HG02623 (cell line): Measurements from ENCODE around the gene OPA3.
"Not testable (repeated sequence)": the region's sequence is repeated elsewhere in the genome, so short reads cannot be mapped to it uniquely, and the experiment has no call there.

ENCODE experiments used
- ATAC-seq: cut with Tn5 transposase; IDR thresholded peaks from one replicate; pipeline ENCODE4 v1.9.1; 2021; ENCODE audit warnings: moderate library complexity; ENCODE audit not compliant: unreplicated experiment

The OPA3 gene

GRCh38 chr19:45523642-45524256 lies 60.9 kb downstream of the OPA3 start:
- ATAC-seq, result peak; percentile 73

GRCh38 chr19:45522010-45522941 lies 62.3 kb downstream of the OPA3 start:
- ATAC-seq, result no peak

GRCh38 chr19:45518469-45518826 lies 66.2 kb downstream of the OPA3 start:
- ATAC-seq, result no peak

- ATAC-seq, result no peak
Observed at GRCh38 chr19:45517641-45518468, 66.7 kb downstream of the OPA3 start.

- no peak for ATAC-seq
Observed at GRCh38 chr19:45517238-45517637, 67.4 kb downstream of the OPA3 start.

GRCh38 chr19:45515807-45516401 lies 68.7 kb downstream of the OPA3 start:
- ATAC-seq, result no peak

GRCh38 chr19:45515081-45515624 lies 69.4 kb downstream of the OPA3 start:
- no peak for ATAC-seq

- ATAC-seq, result no peak
Observed at GRCh38 chr19:45514376-45515051, 70.1 kb downstream of the OPA3 start.

GRCh38 chr19:45512881-45513483 lies 71.6 kb downstream of the OPA3 start:
- ATAC-seq, result no peak

GRCh38 chr19:45511074-45511473 lies 73.5 kb downstream of the OPA3 start:
- ATAC-seq, result no peak

- not testable (repeated sequence) for ATAC-seq
Observed at GRCh38 chr19:45510352-45510751, 74.2 kb downstream of the OPA3 start.

- ATAC-seq, result no peak
Observed at GRCh38 chr19:45509692-45510015, 74.9 kb downstream of the OPA3 start.

- no peak for ATAC-seq
Observed at GRCh38 chr19:45508861-45509691, 75.5 kb downstream of the OPA3 start.

GRCh38 chr19:45508417-45508860 lies 76.2 kb downstream of the OPA3 start:
- no peak for ATAC-seq

- ATAC-seq, result no peak
Observed at GRCh38 chr19:45507872-45508416, 76.7 kb downstream of the OPA3 start.

- ATAC-seq, result peak; percentile 49
Observed at GRCh38 chr19:45506989-45507871, 77.4 kb downstream of the OPA3 start, which contains the start of gene VASP. TSS of gene VASP (plus strand) at chr19:45507479. CDS start at chr19:45507772, 293 bp downstream.

- peak; percentile 50 for ATAC-seq
Observed at GRCh38 chr19:45506246-45506988, 78.2 kb downstream of the OPA3 start.
